HepG2 (cell line): Measurements from ENCODE around the gene CIBAR2. TPM values are rescaled to one million over a fixed set of nuclear protein-coding genes. Genes with fewer than 3 reads are reported as not detected.
A peak's percentile ranks its signal among the peaks of the same experiment; 100 is the strongest.

Source experiments
- ATAC-seq: fragments of 200-7000 bp; cut with Tn5 transposase; 3 replicates; pipeline ENCODE4 v1.9.1; 2020; ENCODE audit warnings: mild to moderate bottlenecking, moderate library complexity
- BruUV-seq: library from RNA; stranded (reverse); fragments of 400-500 nt; replicated peaks from 2 replicates; lab custom pipeline; 2021; lab: Mats Ljungman, UMichigan
- CTCF ChIA-PET: fragments of 300-600 bp; formaldehyde crosslinking; extraction: SDS; loops from one replicate; lab custom pipeline; 2021; ENCODE audit warnings: low total read pairs, inconsistent platforms, low intra/inter-chr PET ratio; lab: Yijun Ruan, JAX
- POLR2A ChIA-PET: fragments of 350-600 bp; sonication (Branson Sonifier 250); formaldehyde crosslinking; loops from one replicate; lab custom pipeline; 2020; ENCODE audit warnings: antibody characterized with exemption, inconsistent platforms; lab: Yijun Ruan, JAX
- DNase-seq: peaks from one replicate; pipeline ENCODE4 v3.0.0-alpha.2; 2015; ENCODE audit warnings: low spot score
- FAIRE-seq: peaks from 3 replicates; lab custom pipeline; 2011; peaks lifted over from hg19 to GRCh38; lab: Jason Lieb, UNC
- H2AFZ ChIP-seq: one replicate; pipeline ENCODE4 v1.6.1; 2011; ENCODE audit warnings: low read length, inconsistent platforms
- H3K27ac ChIP-seq: fragments of 300-600 bp; 3 replicates; pipeline ENCODE4 v1.8.0; 2011; ENCODE audit warnings: mixed run types, mild to moderate bottlenecking, mixed read lengths, low read length, inconsistent platforms; ENCODE audit not compliant: insufficient read depth; ENCODE audit errors: extremely low read length
- H3K27me3 ChIP-seq, 2 experiments: fragments of 200-600 bp in 1 of 2; 2 replicates in 1 of 2; 3 replicates in 1 of 2; pipeline versions ENCODE4 v1.6.0 to v1.8.0; 2011; ENCODE audit warnings: low read length in 2 of 2, mild to moderate bottlenecking in 2 of 2, moderate library complexity in 2 of 2, inconsistent platforms in 1 of 2; ENCODE audit not compliant: insufficient read depth in 2 of 2, control insufficient read depth in 1 of 2
- H3K36me3 ChIP-seq, 2 experiments: fragments of 200-600 bp in 1 of 2; replicated peaks in 1 of 2; 2 replicates in 1 of 2; 3 replicates in 1 of 2; pipeline versions ENCODE4 v1.5.1 to v1.8.0; 2011; ENCODE audit warnings: low read length in 2 of 2, inconsistent platforms in 1 of 2; ENCODE audit not compliant: insufficient read depth in 2 of 2, control insufficient read depth in 1 of 2
- H3K4me1 ChIP-seq: 2 replicates; pipeline ENCODE4 v1.5.1; 2012; ENCODE audit warnings: low read length, inconsistent platforms; ENCODE audit not compliant: insufficient read depth
- H3K4me2 ChIP-seq: 2 replicates; pipeline ENCODE4 v1.6.0; 2011; ENCODE audit warnings: low read depth, low read length, inconsistent platforms
- H3K4me3 ChIP-seq, 3 experiments: fragments of 200-600 bp in 1 of 3; sonication (generic), shearing (Covaris generic) in 1 of 3; replicated peaks in 1 of 3; 2 replicates each; pipeline ENCODE4 v1.5.1; 2011 to 2016; ENCODE audit warnings: low read length in 3 of 3, inconsistent platforms in 2 of 3, low read depth in 2 of 3, mild to moderate bottlenecking in 2 of 3, control low read depth in 1 of 3, mixed read lengths in 1 of 3; ENCODE audit not compliant: insufficient read depth in 1 of 3
- H3K79me2 ChIP-seq: one replicate; pipeline ENCODE4 v1.6.1; 2011; ENCODE audit warnings: low read length, inconsistent platforms; ENCODE audit not compliant: insufficient read depth
- H3K9ac ChIP-seq: 2 replicates; pipeline ENCODE4 v1.6.0; 2011; ENCODE audit warnings: mild to moderate bottlenecking, low read depth, low read length, inconsistent platforms; ENCODE audit not compliant: insufficient read depth
- H3K9me3 ChIP-seq: 2 replicates; pipeline ENCODE4 v1.5.1; 2012; ENCODE audit warnings: mild to moderate bottlenecking, low read length
- H4K20me1 ChIP-seq: 2 replicates; pipeline ENCODE4 v1.6.0; 2011; ENCODE audit warnings: inconsistent platforms, mild to moderate bottlenecking, low read length, moderate library complexity; ENCODE audit not compliant: insufficient read depth
- FOXA3 ChIP-seq: IDR thresholded peaks from 2 replicates; pipeline ENCODE4 v1.6.1; 2016; ENCODE audit warnings: missing genetic modification reagents, missing compliant biosample characterization
- MLX ChIP-seq: IDR thresholded peaks from 2 replicates; pipeline ENCODE4 v1.6.1; 2016
- ZBTB40 ChIP-seq, 2 experiments: fragments of 450-650 bp in 1 of 2; sonication (generic) in 1 of 2; formaldehyde crosslinking in 1 of 2; IDR thresholded peaks; 2 replicates each; pipeline versions ENCODE4 v1.6.1 to v1.8.0; 2016 to 2022; ENCODE audit warnings: antibody characterized with exemption in 1 of 2, mild to moderate bottlenecking in 1 of 2, missing genetic modification reagents in 1 of 2
- ZNF350 ChIP-seq: sonication (generic); formaldehyde crosslinking; IDR thresholded peaks from 2 replicates; pipeline ENCODE4 v1.4.0; 2020; ENCODE audit warnings: mild to moderate bottlenecking, low read depth, missing genetic modification reagents, borderline replicate concordance
- WGBS: methylation state at CpG from one replicate; pipeline ENCODE4 v1.1.6; 2017; ENCODE audit warnings: low lambda C conversion rate; 5-methylcytosine and 5-hydroxymethylcytosine counted together
- in situ Hi-C: cut with HindIII; loops from 2 replicates; pipeline ENCODE4 v1.10.0; 2017; ENCODE audit warnings: low pct_unique_long_range_greater_than_20kb; ENCODE audit not compliant: extremely low pct_ligation_motif_present
- intact Hi-C: fragments of 100-400 bp; cut with micrococcal nuclease; formaldehyde crosslinking; loops from one replicate; pipeline ENCODE4 v1.10.0; 2022; ENCODE audit not compliant: unreplicated experiment
- polyA plus RNA-seq, 8 experiments: library from polyadenylated mRNA; depleted of rRNA in 3 of 8; stranded (reverse) in 7 of 8; unstranded in 1 of 8; fragments of >200 nt; fragmentation: Illumina TruSeq in 4 of 8; extraction: Trizol in 4 of 8; gene quantifications; 2 replicates each; pipeline versions ENCODE4 v1.2.1 to v1.2.3, GENCODE V29; 2011 to 2016; ENCODE audit warnings: low read depth in 4 of 8, missing spikeins in 1 of 8, mixed read lengths in 1 of 8; ENCODE audit not compliant: insufficient read depth in 1 of 8
- total RNA-seq, 5 experiments: library from RNA; depleted of rRNA; stranded (reverse); fragments of >200 nt; fragmentation: Illumina TruSeq; extraction: Trizol; gene quantifications; 2 replicates each; pipeline ENCODE4 v1.2.3, GENCODE V29; 2016; ENCODE audit warnings: low read depth in 1 of 5

Gene CIBAR2
- total and polyA plus RNA-seq, 2 of the 13 experiments (the other 11 are each of a cell fraction or from before 2014, with no cell fraction given) = not detected

GRCh38 chr16:85151079-85151602 lies 38.9 kb upstream of the CIBAR2 start:
- no peak; the same call in 1 of the 3 replicates for ATAC-seq
- POLR2A ChIA-PET = interaction anchor here (1.3 to 3.0 kb wide), 4 partner anchors 9 to 15 kb away, joined by 5 to 24 read pairs (median 18); no protein-coding TSS in a partner anchor

More at GRCh38 chr16:85151079-85151602, 38.9 kb upstream of the CIBAR2 start:
- in situ Hi-C loops (loop anchor here (10.0 kb wide), 1 partner anchor 64 kb away; no protein-coding TSS in a partner anchor), intact Hi-C loops (no loop called here)
- no peaks in the 10 kb centered on the region for H4K20me1 ChIP-seq
- no peaks in the 10 kb centered on the region for H3K79me2 ChIP-seq
- CTCF ChIA-PET = no interaction called here
- no peak overlapping the region for H2AFZ ChIP-seq
- peaks cover 4 to 27% of the 10 kb centered on the region in 2 experiments for H3K27me3 ChIP-seq
- TF ChIP-seq ZNF350 (CRISPR knock-in tag) (peak; percentile 6; the same call in 1 of the 2 replicates), MLX (CRISPR knock-in tag) (0 out of 2 replicates have a peak, but pooled peaks have one; percentile 0), FOXA3 (CRISPR knock-in tag) (no peak), ZBTB40 (IDR thresholded peaks at IDR 0.05) (0 out of 2 replicates have a peak, but pooled peaks have one; percentile 6), ZBTB40 (CRISPR knock-in tag; IDR thresholded peaks at IDR 0.05) (no peak)
- no peak for FAIRE-seq
- H3K9me3 ChIP-seq = no peaks in the 10 kb centered on the region
- H3K27ac ChIP-seq = no peak overlapping the region
- peak overlapping the region in 1 of 3 experiments; percentile 56; a peak in 2 of 6 replicates for H3K4me3 ChIP-seq
- BruUV-seq = no TSS peak
- peak overlapping the region; percentile 72 for H3K4me2 ChIP-seq
- peaks cover 70% of the 10 kb centered on the region for H3K4me1 ChIP-seq
- 45% methylated on average over 11 of the region's 11 CpGs for WGBS
- no peak for DNase-seq
- no peaks in the 10 kb centered on the region for H3K36me3 ChIP-seq
- 0 out of 2 replicates have a peak overlapping the region, but pooled peaks have one; percentile 3 for H3K9ac ChIP-seq
